ENCODE results near the gene HPS1.

- TF ChIP-seq POLR2A (IDR thresholded peaks at IDR 0.05; ENCODE audit: low read depth, low read length) (no peak), TAF1 (IDR thresholded peaks at IDR 0.05; ENCODE audit: low read depth, low read length) (no peak), POLR2AphosphoS5 (IDR thresholded peaks at IDR 0.05; ENCODE audit: low read depth, low read length) (no peak), SPI1 (IDR thresholded peaks at IDR 0.05; ENCODE audit: low read depth, low read length) (peak; percentile 89), POU2F2 (IDR thresholded peaks at IDR 0.05; ENCODE audit: low read depth, low read length) (no peak)
These were observed 2.3 kb downstream of the HPS1 start for GRCh38 chr10:98444314-98445006.
